Mucosa of stomach (tissue), 1 donor: ENCODE measurements around the gene PTPRK.
"Not testable (repeated sequence)": the region's sequence is repeated elsewhere in the genome, so short reads cannot be mapped to it uniquely, and the experiment has no call there.

ENCODE experiments used
- H3K27me3 ChIP-seq: one replicate; pipeline ENCODE4 v1.7.0; 2013; ENCODE audit warnings: mild to moderate bottlenecking, low read length; ENCODE audit not compliant: control insufficient read depth, insufficient read depth
- H3K36me3 ChIP-seq: one replicate; pipeline ENCODE4 v1.7.0; 2013; ENCODE audit warnings: low read length; ENCODE audit not compliant: control insufficient read depth, insufficient read depth
- H3K4me1 ChIP-seq: one replicate; pipeline ENCODE4 v1.7.0; 2013; ENCODE audit warnings: mild to moderate bottlenecking, low read length; ENCODE audit not compliant: control insufficient read depth, insufficient read depth
- H3K4me3 ChIP-seq: one replicate; pipeline ENCODE4 v1.7.0; 2013; ENCODE audit warnings: low read length
- H3K9ac ChIP-seq: one replicate; pipeline ENCODE4 v1.7.0; 2013; ENCODE audit warnings: mild to moderate bottlenecking, low read length, moderate library complexity
- H3K9me3 ChIP-seq: one replicate; pipeline ENCODE4 v1.7.0; 2013; ENCODE audit warnings: mild to moderate bottlenecking, low read length, moderate library complexity; ENCODE audit not compliant: control insufficient read depth
- donor health status: Pancreatic carcinoma.

Gene PTPRK

GRCh38 chr6:127932708-127933107 is 587.7 kb downstream of the PTPRK start:
- Histone ChIP-seq H3K9ac (no peak overlapping the region), H3K4me3 (no peak overlapping the region), H3K27me3 (no peaks in the 10 kb centered on the region), H3K36me3 (no peaks in the 10 kb centered on the region), H3K4me1 (no peaks in the 10 kb centered on the region), H3K9me3 (peaks cover 6% of the 10 kb centered on the region)

GRCh38 chr6:127926441-127926840 is 594.0 kb downstream of the PTPRK start:
- not testable (repeated sequence) for H3K27me3 ChIP-seq, H3K4me1 ChIP-seq, H3K9ac ChIP-seq, H3K9me3 ChIP-seq, H3K36me3 ChIP-seq, H3K4me3 ChIP-seq

GRCh38 chr6:127924440-127924839 is 596.0 kb downstream of the PTPRK start:
- Histone ChIP-seq H3K27me3 (no peaks in the 10 kb centered on the region), H3K9ac (no peak overlapping the region), H3K4me3 (no peak overlapping the region), H3K36me3 (no peaks in the 10 kb centered on the region), H3K9me3 (peaks cover 5% of the 10 kb centered on the region), H3K4me1 (no peaks in the 10 kb centered on the region)

GRCh38 chr6:127924031-127924430 is 596.4 kb downstream of the PTPRK start:
- H3K9ac ChIP-seq = no peak overlapping the region
- H3K36me3 ChIP-seq = no peaks in the 10 kb centered on the region
- H3K4me1 ChIP-seq = no peaks in the 10 kb centered on the region
- no peaks in the 10 kb centered on the region for H3K27me3 ChIP-seq
- H3K9me3 ChIP-seq = peaks cover 5% of the 10 kb centered on the region
- H3K4me3 ChIP-seq = no peak overlapping the region

GRCh38 chr6:127923135-127923534 is 597.3 kb downstream of the PTPRK start:
- no peaks in the 10 kb centered on the region for H3K27me3 ChIP-seq
- H3K9ac ChIP-seq = no peak overlapping the region
- H3K4me3 ChIP-seq = no peak overlapping the region
- no peaks in the 10 kb centered on the region for H3K36me3 ChIP-seq
- peaks cover 5% of the 10 kb centered on the region for H3K9me3 ChIP-seq
- no peaks in the 10 kb centered on the region for H3K4me1 ChIP-seq

GRCh38 chr6:127921982-127922381 is 598.4 kb downstream of the PTPRK start:
- Histone ChIP-seq H3K27me3 (no peaks in the 10 kb centered on the region), H3K36me3 (no peaks in the 10 kb centered on the region), H3K9me3 (peaks cover 5% of the 10 kb centered on the region), H3K4me3 (no peak overlapping the region), H3K9ac (no peak overlapping the region), H3K4me1 (no peaks in the 10 kb centered on the region)

- peaks cover 5% of the 10 kb centered on the region for H3K9me3 ChIP-seq
- no peak overlapping the region for H3K9ac ChIP-seq
- H3K36me3 ChIP-seq = no peaks in the 10 kb centered on the region
- no peak overlapping the region for H3K4me3 ChIP-seq
- no peaks in the 10 kb centered on the region for H3K27me3 ChIP-seq
- no peaks in the 10 kb centered on the region for H3K4me1 ChIP-seq
These were observed 599.6 kb downstream of the PTPRK start for GRCh38 chr6:127920804-127921203.
